IPS-18a (cell line): ENCODE measurements around the gene RUNX3.

Experiments used
- H3K27ac ChIP-seq: one replicate; pipeline ENCODE4 v1.5.1; 2013; ENCODE audit warnings: low read length
- H3K27me3 ChIP-seq: one replicate; pipeline ENCODE4 v1.6.1; 2013; ENCODE audit warnings: mild to moderate bottlenecking, low read length; ENCODE audit not compliant: control insufficient read depth, insufficient read depth
- H3K36me3 ChIP-seq: one replicate; pipeline ENCODE4 v1.6.1; 2013; ENCODE audit warnings: low read depth, low read length; ENCODE audit not compliant: control insufficient read depth
- H3K4me1 ChIP-seq: one replicate; pipeline ENCODE4 v1.6.1; 2013; ENCODE audit warnings: low read depth, low read length; ENCODE audit not compliant: control insufficient read depth
- H3K4me3 ChIP-seq: one replicate; pipeline ENCODE4 v1.5.1; 2013; ENCODE audit warnings: low read length
- H3K9ac ChIP-seq: one replicate; pipeline ENCODE4 v1.6.1; 2013; ENCODE audit warnings: mild to moderate bottlenecking, low read length, moderate library complexity
- H3K9me3 ChIP-seq: one replicate; pipeline ENCODE4 v1.6.1; 2013; ENCODE audit warnings: low read depth, low read length; ENCODE audit not compliant: control insufficient read depth

Gene RUNX3

GRCh38 chr1:24905355-24905978, 24.6 kb downstream of the RUNX3 start:
- no peaks in the 10 kb centered on the region for H3K27me3 ChIP-seq
- no peak overlapping the region for H3K9ac ChIP-seq
- H3K9me3 ChIP-seq = no peaks in the 10 kb centered on the region
- no peak overlapping the region for H3K27ac ChIP-seq
- H3K4me3 ChIP-seq = no peak overlapping the region
- no peaks in the 10 kb centered on the region for H3K36me3 ChIP-seq
- H3K4me1 ChIP-seq = peaks cover 3% of the 10 kb centered on the region

GRCh38 chr1:24904731-24905354, 25.2 kb downstream of the RUNX3 start:
- H3K36me3 ChIP-seq = no peaks in the 10 kb centered on the region

DNA sequence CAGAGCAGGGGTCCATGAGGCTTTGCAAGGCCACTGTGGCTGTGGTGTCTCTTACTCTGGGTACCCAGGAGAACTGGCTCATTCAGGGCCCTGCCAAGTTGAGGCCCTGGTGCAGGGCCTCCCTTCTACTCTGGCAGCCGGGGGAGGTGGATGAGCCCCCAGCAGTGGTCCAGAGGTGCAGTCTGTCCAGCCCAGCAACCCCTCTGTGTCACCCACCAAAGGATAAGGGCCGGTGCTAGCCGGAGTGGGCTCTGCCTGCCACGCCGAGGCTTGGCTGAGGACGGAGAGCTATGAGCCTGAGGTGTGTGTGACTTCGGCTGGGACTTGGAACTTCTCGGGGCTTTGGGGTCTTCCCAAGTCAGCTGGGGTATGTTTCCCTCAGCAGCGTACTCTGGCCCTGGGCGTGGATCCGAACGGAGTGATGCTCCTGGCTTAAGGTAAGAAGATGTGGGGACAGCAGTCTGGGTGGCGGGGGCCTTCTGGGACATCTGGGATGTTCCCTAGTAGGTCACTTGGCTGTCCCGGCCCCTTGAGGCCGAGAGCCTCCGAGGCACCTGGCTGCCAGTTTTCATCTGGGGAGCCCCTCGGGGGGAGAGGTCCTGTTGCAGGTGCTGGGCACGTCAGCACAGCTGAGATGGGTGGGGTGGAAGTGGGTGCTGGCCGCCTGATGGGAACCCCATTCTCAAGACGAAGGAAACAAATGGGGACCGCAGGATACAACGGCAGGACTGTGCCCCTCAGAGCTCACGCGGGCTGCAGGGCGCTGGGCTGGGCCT, 25.9 kb downstream of the RUNX3 start:
- H3K4me1 ChIP-seq = peaks cover 1% of the 10 kb centered on the region
- H3K4me3 ChIP-seq = no peak overlapping the region
- H3K9ac ChIP-seq = no peak overlapping the region
- H3K36me3 ChIP-seq = no peaks in the 10 kb centered on the region
- no peak overlapping the region for H3K27ac ChIP-seq
- H3K9me3 ChIP-seq = no peaks in the 10 kb centered on the region
- H3K27me3 ChIP-seq = no peaks in the 10 kb centered on the region

More at GRCh38 chr1:24904731-24905354, 25.2 kb downstream of the RUNX3 start:
- no peak overlapping the region for H3K4me3 ChIP-seq
- no peaks in the 10 kb centered on the region for H3K27me3 ChIP-seq
- H3K4me1 ChIP-seq = peaks cover 3% of the 10 kb centered on the region
- H3K27ac ChIP-seq = no peak overlapping the region
- H3K9ac ChIP-seq = no peak overlapping the region
- no peaks in the 10 kb centered on the region for H3K9me3 ChIP-seq

GRCh38 chr1:24903560-24903954, 26.5 kb downstream of the RUNX3 start:
- Histone ChIP-seq H3K27me3 (no peaks in the 10 kb centered on the region), H3K4me1 (no peaks in the 10 kb centered on the region), H3K9me3 (no peaks in the 10 kb centered on the region), H3K36me3 (no peaks in the 10 kb centered on the region), H3K27ac (no peak overlapping the region), H3K4me3 (no peak overlapping the region), H3K9ac (no peak overlapping the region)

GRCh38 chr1:24903011-24903461, 27.0 kb downstream of the RUNX3 start:
- H3K9ac ChIP-seq = no peak overlapping the region
- H3K4me3 ChIP-seq = no peak overlapping the region
- H3K4me1 ChIP-seq = no peaks in the 10 kb centered on the region
- H3K36me3 ChIP-seq = no peaks in the 10 kb centered on the region
- H3K27me3 ChIP-seq = no peaks in the 10 kb centered on the region
- H3K9me3 ChIP-seq = no peaks in the 10 kb centered on the region
- no peak overlapping the region for H3K27ac ChIP-seq

- Histone ChIP-seq H3K4me3 (no peak overlapping the region), H3K36me3 (no peaks in the 10 kb centered on the region), H3K27ac (no peak overlapping the region), H3K27me3 (no peaks in the 10 kb centered on the region), H3K9me3 (no peaks in the 10 kb centered on the region), H3K4me1 (no peaks in the 10 kb centered on the region), H3K9ac (no peak overlapping the region)
Measured at GRCh38 chr1:24902471-24902891, 27.6 kb downstream of the RUNX3 start.

DNA sequence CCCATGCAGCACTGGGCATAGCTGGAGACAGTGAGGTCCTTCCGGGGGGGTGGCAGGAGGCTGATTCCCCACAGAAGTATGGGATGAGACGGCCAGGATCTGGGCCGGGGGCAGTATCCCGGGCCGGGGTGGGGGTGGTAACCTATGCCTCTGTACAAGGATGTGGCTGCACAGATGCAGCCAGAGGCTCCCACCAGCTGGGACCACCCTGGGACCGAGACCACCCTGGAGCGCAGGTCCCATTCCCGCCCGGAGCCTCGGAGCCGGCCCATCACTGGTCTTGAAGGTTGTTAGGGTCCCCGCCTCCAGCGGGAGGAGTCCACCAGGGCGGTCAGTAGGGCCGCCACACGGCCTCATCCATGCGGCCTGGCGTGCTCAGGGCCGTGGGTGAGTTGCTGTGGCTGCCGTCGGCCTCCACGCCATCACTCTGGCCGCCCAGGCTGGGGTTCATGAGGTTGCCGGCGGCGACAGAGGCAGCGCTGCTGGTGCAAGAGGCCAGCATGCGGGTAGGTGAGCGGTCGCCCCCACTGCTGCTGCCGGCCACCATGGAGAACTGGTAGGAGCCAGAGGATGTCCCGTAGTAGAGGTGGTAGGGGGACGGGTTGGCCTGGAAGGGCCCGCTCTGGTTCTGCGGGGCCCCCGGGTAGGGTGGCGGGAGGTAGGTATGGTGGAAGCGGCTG, 28.1 kb downstream of the RUNX3 start:
- H3K27me3 ChIP-seq = no peaks in the 10 kb centered on the region
- no peak overlapping the region for H3K4me3 ChIP-seq
- no peak overlapping the region for H3K27ac ChIP-seq
- no peaks in the 10 kb centered on the region for H3K36me3 ChIP-seq
- no peak overlapping the region for H3K9ac ChIP-seq
- H3K4me1 ChIP-seq = no peaks in the 10 kb centered on the region
- H3K9me3 ChIP-seq = no peaks in the 10 kb centered on the region

- H3K9me3 ChIP-seq = no peaks in the 10 kb centered on the region
- no peak overlapping the region for H3K27ac ChIP-seq
- H3K36me3 ChIP-seq = no peaks in the 10 kb centered on the region
- H3K4me3 ChIP-seq = no peak overlapping the region
- H3K4me1 ChIP-seq = no peaks in the 10 kb centered on the region
- H3K27me3 ChIP-seq = no peaks in the 10 kb centered on the region
- H3K9ac ChIP-seq = no peak overlapping the region
Measured at GRCh38 chr1:24900985-24901781, 28.9 kb downstream of the RUNX3 start.

GRCh38 chr1:24900486-24900849, 29.6 kb downstream of the RUNX3 start:
- H3K4me1 ChIP-seq = no peaks in the 10 kb centered on the region
- no peak overlapping the region for H3K27ac ChIP-seq
- H3K4me3 ChIP-seq = no peak overlapping the region
- H3K27me3 ChIP-seq = no peaks in the 10 kb centered on the region
- no peaks in the 10 kb centered on the region for H3K36me3 ChIP-seq
- no peaks in the 10 kb centered on the region for H3K9me3 ChIP-seq
- no peak overlapping the region for H3K9ac ChIP-seq

GRCh38 chr1:24899581-24900485, 30.2 kb downstream of the RUNX3 start:
- no peaks in the 10 kb centered on the region for H3K27me3 ChIP-seq
- H3K27ac ChIP-seq = no peak overlapping the region
- H3K36me3 ChIP-seq = no peaks in the 10 kb centered on the region
- H3K4me1 ChIP-seq = no peaks in the 10 kb centered on the region
- no peaks in the 10 kb centered on the region for H3K9me3 ChIP-seq
- no peak overlapping the region for H3K9ac ChIP-seq
- no peak overlapping the region for H3K4me3 ChIP-seq
